CD4-positive, alpha-beta T cell (primary cell): Measurements from ENCODE around the gene MSI2. TPM values are rescaled to one million over a fixed set of nuclear protein-coding genes. Genes with fewer than 3 reads are reported as not detected.

Experiments used
- ATAC-seq: fragments of 200-7000 bp; cut with Tn5 transposase; one replicate; pipeline ENCODE4 v1.10.0; 2022; ENCODE audit warnings: mild to moderate bottlenecking; ENCODE audit not compliant: poor library complexity
- CTCF ChIA-PET: fragments of 350-600 bp; sonication (Branson Sonifier 250); formaldehyde crosslinking; loops from one replicate; lab custom pipeline; 2021; ENCODE audit warnings: antibody characterized with exemption, inconsistent platforms; lab: Charles Lee
- POLR2A ChIA-PET: fragments of 350-600 bp; sonication (Branson Sonifier 250); formaldehyde crosslinking; loops from one replicate; lab custom pipeline; 2021; ENCODE audit warnings: antibody characterized with exemption, inconsistent platforms; lab: Charles Lee
- DNase-seq, 14 experiments: peaks; one replicate each; pipeline ENCODE4 v3.0.0-alpha.2; 2013 to 2020; ENCODE audit warnings: mixed read lengths in 2 of 14
- H3K27ac ChIP-seq, 2 donors: one replicate each; pipeline versions ENCODE4 v1.5.1 to v1.7.0; 2013; ENCODE audit warnings: low read length in 2 of 2, low read depth in 1 of 2, mild to moderate bottlenecking in 1 of 2
- H3K27me3 ChIP-seq, 2 experiments: 1 replicate in 1 of 2; 2 replicates in 1 of 2; pipeline versions ENCODE4 v1.6.1 to v1.7.0; 2013; ENCODE audit warnings: low read length in 2 of 2, control low read depth in 1 of 2, mild to moderate bottlenecking in 1 of 2, moderate library complexity in 1 of 2; ENCODE audit not compliant: insufficient read depth in 2 of 2, control insufficient read depth in 1 of 2
- H3K36me3 ChIP-seq: one replicate; pipeline ENCODE4 v1.6.1; 2013; ENCODE audit warnings: low read length, control low read depth; ENCODE audit not compliant: insufficient read depth
- H3K4me1 ChIP-seq: one replicate; pipeline ENCODE4 v1.6.1; 2013; ENCODE audit warnings: low read length, control low read depth; ENCODE audit not compliant: insufficient read depth
- H3K4me3 ChIP-seq: one replicate; pipeline ENCODE4 v1.5.1; 2013; ENCODE audit warnings: mild to moderate bottlenecking, low read length, moderate library complexity
- H3K9me3 ChIP-seq, 2 experiments: 1 replicate in 1 of 2; 2 replicates in 1 of 2; pipeline versions ENCODE4 v1.6.1 to v1.7.0; 2013; ENCODE audit warnings: low read length in 2 of 2, mild to moderate bottlenecking in 2 of 2, control low read depth in 1 of 2, moderate library complexity in 1 of 2; ENCODE audit not compliant: control insufficient read depth in 1 of 2, insufficient read depth in 1 of 2
- H3K27ac Mint-ChIP-seq: one replicate; pipeline ENCODE4 v1.8.0; 2020; ENCODE audit warnings: mixed read lengths
- H3K27me3 Mint-ChIP-seq: one replicate; pipeline ENCODE4 v1.8.0; 2021; ENCODE audit warnings: mixed read lengths
- H3K36me3 Mint-ChIP-seq: one replicate; pipeline ENCODE4 v1.8.0; 2021; ENCODE audit warnings: low read depth, mixed read lengths
- H3K4me1 Mint-ChIP-seq: one replicate; pipeline ENCODE4 v1.8.0; 2021; ENCODE audit warnings: low read depth, mixed read lengths
- H3K4me3 Mint-ChIP-seq: one replicate; pipeline ENCODE4 v1.8.0; 2020; ENCODE audit warnings: mild to moderate bottlenecking, mixed read lengths
- H3K9me3 Mint-ChIP-seq: one replicate; pipeline ENCODE4 v1.8.0; 2020; ENCODE audit warnings: mixed read lengths
- intact Hi-C, 2 experiments: fragments of 100-400 bp; cut with DNase I in 1 of 2; cut with micrococcal nuclease in 1 of 2; formaldehyde crosslinking; loops; one replicate each; pipeline versions ENCODE4 v1.15.1 to v1.9.0; 2023 to 2025; cut with DNase I, micrococcal nuclease
- total RNA-seq, 174 experiments: library from RNA in 2 of 174; stranded (reverse) in 2 of 174; gene quantifications; one replicate each; pipeline ENCODE4 v1.2.3 and lab custom pipeline; 2021 to 2026
- TF ChIP-seq, protein P1 (sequence below): fragments of 200-600 bp; IDR thresholded peaks from one replicate; pipeline ENCODE4 v1.8.0; 2022; ENCODE audit warnings: antibody characterized with exemption, mild to moderate bottlenecking

MSI2 gene
- total RNA-seq, 2 experiments from 2014 or later, result 129 to 132 TPM

- H3K9me3 Mint-ChIP-seq, result no peaks in the 10 kb centered on the region
- Histone ChIP-seq H3K27ac (no peak overlapping the region), H3K4me1 (no peaks in the 10 kb centered on the region), H3K9me3 (no peaks in the 10 kb centered on the region), H3K4me3 (no peak overlapping the region), H3K36me3 (peaks cover 9% of the 10 kb centered on the region), H3K27me3 (no peaks in the 10 kb centered on the region)
- DNase-seq (no peak), ATAC-seq (no peak)
- intact Hi-C loops, result no loop called here
- H3K4me3 Mint-ChIP-seq, result no peak overlapping the region
- CTCF ChIA-PET, result no interaction called here
- TF ChIP-seq, protein P1, sequence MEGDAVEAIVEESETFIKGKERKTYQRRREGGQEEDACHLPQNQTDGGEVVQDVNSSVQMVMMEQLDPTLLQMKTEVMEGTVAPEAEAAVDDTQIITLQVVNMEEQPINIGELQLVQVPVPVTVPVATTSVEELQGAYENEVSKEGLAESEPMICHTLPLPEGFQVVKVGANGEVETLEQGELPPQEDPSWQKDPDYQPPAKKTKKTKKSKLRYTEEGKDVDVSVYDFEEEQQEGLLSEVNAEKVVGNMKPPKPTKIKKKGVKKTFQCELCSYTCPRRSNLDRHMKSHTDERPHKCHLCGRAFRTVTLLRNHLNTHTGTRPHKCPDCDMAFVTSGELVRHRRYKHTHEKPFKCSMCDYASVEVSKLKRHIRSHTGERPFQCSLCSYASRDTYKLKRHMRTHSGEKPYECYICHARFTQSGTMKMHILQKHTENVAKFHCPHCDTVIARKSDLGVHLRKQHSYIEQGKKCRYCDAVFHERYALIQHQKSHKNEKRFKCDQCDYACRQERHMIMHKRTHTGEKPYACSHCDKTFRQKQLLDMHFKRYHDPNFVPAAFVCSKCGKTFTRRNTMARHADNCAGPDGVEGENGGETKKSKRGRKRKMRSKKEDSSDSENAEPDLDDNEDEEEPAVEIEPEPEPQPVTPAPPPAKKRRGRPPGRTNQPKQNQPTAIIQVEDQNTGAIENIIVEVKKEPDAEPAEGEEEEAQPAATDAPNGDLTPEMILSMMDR, result no peak
- H3K36me3 Mint-ChIP-seq, result peaks cover 15% of the 10 kb centered on the region
- POLR2A ChIA-PET, result no interaction called here
- no peak overlapping the region for H3K27ac Mint-ChIP-seq
- no peaks in the 10 kb centered on the region for H3K27me3 Mint-ChIP-seq
- H3K4me1 Mint-ChIP-seq, result no peaks in the 10 kb centered on the region
These were observed 310.4 kb downstream of the MSI2 start for GRCh38 chr17:57566721-57567120.

DNA sequence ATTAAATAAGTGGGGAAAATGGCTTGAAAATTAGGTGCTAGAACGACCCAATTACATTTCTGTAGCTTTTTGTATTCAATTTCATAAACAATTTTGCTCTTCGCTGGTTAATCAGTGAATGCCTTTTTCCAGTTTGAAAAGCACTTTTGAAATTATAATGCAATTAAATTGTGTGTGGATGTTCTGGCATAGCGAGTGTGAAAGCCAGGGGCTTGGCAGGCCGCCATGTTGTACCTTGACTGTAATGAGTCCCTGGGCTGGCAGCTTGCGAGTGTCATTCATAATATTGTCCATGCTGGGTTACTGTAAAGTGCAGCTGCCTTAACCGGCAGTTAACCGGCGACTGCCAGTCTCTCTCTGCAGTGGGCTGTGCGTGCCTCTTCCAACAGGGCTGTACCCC, 310.9 kb downstream of the MSI2 start:
- ATAC-seq (no peak), DNase-seq (no peak)
- Mint-ChIP-seq H3K27ac (no peak overlapping the region), H3K9me3 (no peaks in the 10 kb centered on the region), H3K4me3 (no peak overlapping the region), H3K4me1 (no peaks in the 10 kb centered on the region), H3K27me3 (no peaks in the 10 kb centered on the region), H3K36me3 (peaks cover 15% of the 10 kb centered on the region)
- Histone ChIP-seq H3K4me1 (no peaks in the 10 kb centered on the region), H3K27me3 (no peaks in the 10 kb centered on the region), H3K36me3 (peaks cover 9% of the 10 kb centered on the region), H3K27ac (no peak overlapping the region), H3K9me3 (no peaks in the 10 kb centered on the region), H3K4me3 (no peak overlapping the region)
- TF ChIP-seq, protein P1, result no peak
- intact Hi-C loops, result no loop called here
- POLR2A ChIA-PET, result no interaction called here
- CTCF ChIA-PET, result no interaction called here

DNA sequence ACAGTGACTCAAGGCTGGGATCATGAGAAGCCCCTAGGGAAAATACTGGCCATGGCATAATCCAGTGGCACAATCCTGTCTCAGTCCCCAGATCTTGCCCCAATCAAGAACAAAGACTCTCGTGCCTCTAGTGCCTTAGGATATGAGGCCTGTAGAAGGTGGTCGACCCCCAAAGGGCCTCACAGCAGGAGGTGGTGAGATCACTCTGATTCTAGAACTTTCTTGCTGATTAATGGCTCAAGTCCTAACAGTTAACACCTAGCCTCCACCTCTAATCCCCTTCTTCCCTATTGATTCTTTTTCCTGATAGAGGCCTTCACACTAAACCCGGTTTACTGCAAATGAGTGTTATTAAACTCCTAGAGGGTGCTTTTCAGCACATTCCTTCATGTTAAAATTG, 312.0 kb downstream of the MSI2 start:
- Mint-ChIP-seq H3K36me3 (peaks cover 15% of the 10 kb centered on the region), H3K9me3 (no peaks in the 10 kb centered on the region), H3K4me3 (no peak overlapping the region), H3K27me3 (no peaks in the 10 kb centered on the region), H3K27ac (no peak overlapping the region), H3K4me1 (no peaks in the 10 kb centered on the region)
- TF ChIP-seq, protein P1, result no peak
- Histone ChIP-seq H3K27me3 (no peaks in the 10 kb centered on the region), H3K36me3 (peaks cover 9% of the 10 kb centered on the region), H3K9me3 (no peaks in the 10 kb centered on the region), H3K27ac (no peak overlapping the region), H3K4me3 (no peak overlapping the region), H3K4me1 (no peaks in the 10 kb centered on the region)
- intact Hi-C loops, result no loop called here
- ATAC-seq, result no peak
- DNase-seq, result no peak
- CTCF ChIA-PET, result no interaction called here
- POLR2A ChIA-PET, result no interaction called here
